ENCODE results near the gene AZIN2. TPM values are rescaled to one million over a fixed set of nuclear protein-coding genes. Genes with fewer than 3 reads are reported as not detected.
A peak's percentile ranks its signal among the peaks of the same experiment; 100 is the strongest.

The AZIN2 gene
- total and polyA plus RNA-seq, 9 of the 15 experiments (the other 6 are each of a cell fraction or from before 2014, with no cell fraction given) = 0.06 to 0.91 (median 0.42) TPM; not detected in 2

DNA sequence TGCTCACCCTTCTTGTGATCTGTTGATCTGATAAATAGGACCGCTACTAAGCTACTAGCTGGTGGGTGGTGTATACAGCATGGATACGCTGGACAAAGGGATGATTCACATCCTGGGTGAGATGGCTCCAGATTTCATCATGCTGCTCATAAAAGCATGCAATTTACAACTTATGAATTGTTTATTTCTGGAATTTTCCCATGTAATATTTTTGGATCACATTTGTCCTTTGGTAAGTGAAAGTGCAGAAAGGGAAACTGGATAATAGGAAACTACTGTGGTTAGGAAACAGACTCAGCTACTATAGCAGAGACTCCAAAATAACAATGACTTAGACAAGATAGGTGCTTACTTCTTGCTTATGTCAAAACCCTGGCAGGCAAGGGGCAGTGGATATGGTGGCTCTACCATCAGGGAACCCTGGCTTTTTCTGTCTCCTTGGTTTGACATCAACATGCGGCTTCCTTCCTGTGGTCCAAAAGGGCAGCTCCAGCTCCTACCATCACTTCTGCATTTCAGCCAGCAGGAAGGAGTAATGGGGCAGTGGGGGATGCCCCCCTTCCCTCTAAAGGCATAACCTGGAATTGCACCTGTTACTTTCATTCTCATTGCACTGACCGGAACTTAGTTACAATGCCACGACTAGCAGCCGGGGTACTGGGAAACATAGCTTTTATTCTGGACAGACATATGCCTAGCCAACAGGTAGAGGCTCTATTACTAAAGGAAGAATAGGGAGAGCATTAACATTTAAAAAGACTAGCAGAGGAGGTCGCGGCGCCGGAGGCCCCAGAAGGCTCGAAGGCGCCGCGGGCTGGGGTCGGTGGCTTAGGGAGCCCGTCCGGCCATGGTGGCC, 30.5 kb upstream of the AZIN2 start (continued):
- TF ChIP-seq, protein P1, sequence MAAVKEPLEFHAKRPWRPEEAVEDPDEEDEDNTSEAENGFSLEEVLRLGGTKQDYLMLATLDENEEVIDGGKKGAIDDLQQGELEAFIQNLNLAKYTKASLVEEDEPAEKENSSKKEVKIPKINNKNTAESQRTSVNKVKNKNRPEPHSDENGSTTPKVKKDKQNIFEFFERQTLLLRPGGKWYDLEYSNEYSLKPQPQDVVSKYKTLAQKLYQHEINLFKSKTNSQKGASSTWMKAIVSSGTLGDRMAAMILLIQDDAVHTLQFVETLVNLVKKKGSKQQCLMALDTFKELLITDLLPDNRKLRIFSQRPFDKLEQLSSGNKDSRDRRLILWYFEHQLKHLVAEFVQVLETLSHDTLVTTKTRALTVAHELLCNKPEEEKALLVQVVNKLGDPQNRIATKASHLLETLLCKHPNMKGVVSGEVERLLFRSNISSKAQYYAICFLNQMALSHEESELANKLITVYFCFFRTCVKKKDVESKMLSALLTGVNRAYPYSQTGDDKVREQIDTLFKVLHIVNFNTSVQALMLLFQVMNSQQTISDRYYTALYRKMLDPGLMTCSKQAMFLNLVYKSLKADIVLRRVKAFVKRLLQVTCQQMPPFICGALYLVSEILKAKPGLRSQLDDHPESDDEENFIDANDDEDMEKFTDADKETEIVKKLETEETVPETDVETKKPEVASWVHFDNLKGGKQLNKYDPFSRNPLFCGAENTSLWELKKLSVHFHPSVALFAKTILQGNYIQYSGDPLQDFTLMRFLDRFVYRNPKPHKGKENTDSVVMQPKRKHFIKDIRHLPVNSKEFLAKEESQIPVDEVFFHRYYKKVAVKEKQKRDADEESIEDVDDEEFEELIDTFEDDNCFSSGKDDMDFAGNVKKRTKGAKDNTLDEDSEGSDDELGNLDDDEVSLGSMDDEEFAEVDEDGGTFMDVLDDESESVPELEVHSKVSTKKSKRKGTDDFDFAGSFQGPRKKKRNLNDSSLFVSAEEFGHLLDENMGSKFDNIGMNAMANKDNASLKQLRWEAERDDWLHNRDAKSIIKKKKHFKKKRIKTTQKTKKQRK (IDR thresholded peaks at IDR 0.05; ENCODE audit: borderline replicate concordance, low read depth, low read length) = no peak
- TF ChIP-seq, protein P2, sequence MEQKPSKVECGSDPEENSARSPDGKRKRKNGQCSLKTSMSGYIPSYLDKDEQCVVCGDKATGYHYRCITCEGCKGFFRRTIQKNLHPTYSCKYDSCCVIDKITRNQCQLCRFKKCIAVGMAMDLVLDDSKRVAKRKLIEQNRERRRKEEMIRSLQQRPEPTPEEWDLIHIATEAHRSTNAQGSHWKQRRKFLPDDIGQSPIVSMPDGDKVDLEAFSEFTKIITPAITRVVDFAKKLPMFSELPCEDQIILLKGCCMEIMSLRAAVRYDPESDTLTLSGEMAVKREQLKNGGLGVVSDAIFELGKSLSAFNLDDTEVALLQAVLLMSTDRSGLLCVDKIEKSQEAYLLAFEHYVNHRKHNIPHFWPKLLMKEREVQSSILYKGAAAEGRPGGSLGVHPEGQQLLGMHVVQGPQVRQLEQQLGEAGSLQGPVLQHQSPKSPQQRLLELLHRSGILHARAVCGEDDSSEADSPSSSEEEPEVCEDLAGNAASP (IDR thresholded peaks at IDR 0.05) = no peak
- TF ChIP-seq CREBBP (IDR thresholded peaks at IDR 0.05; ENCODE audit: low read depth, low read length) (no peak), MCM3 (IDR thresholded peaks at IDR 0.05) (no peak), ZKSCAN1 (IDR thresholded peaks at IDR 0.05; ENCODE audit: low read depth, low read length) (no peak), ELF1 (tag; IDR thresholded peaks at IDR 0.05) (no peak), HDAC3 (IDR thresholded peaks at IDR 0.05; ENCODE audit: borderline replicate concordance, partially characterized antibody) (no peak), BCL6 (CRISPR knock-in tag; IDR thresholded peaks at IDR 0.05) (0 out of 2 replicates have a peak, but pooled peaks have one; percentile 11), ZSCAN32 (CRISPR knock-in tag; IDR thresholded peaks at IDR 0.05) (no peak; the same call in 1 of the 2 replicates), ZNF263 (CRISPR knock-in tag; IDR thresholded peaks at IDR 0.05; ENCODE audit: borderline replicate concordance) (no peak), ZKSCAN8 (CRISPR knock-in tag; IDR thresholded peaks at IDR 0.05) (no peak), PRPF4 (IDR thresholded peaks at IDR 0.05; ENCODE audit: insufficient read depth, low read depth, low read length, poor library complexity, severe bottlenecking) (no peak), CBX5 (IDR thresholded peaks at IDR 0.05; ENCODE audit: borderline replicate concordance, low read depth) (no peak), ZNF408 (CRISPR knock-in tag; IDR thresholded peaks at IDR 0.05; ENCODE audit: low read depth) (no peak)
- TF ChIP-seq, protein P3, sequence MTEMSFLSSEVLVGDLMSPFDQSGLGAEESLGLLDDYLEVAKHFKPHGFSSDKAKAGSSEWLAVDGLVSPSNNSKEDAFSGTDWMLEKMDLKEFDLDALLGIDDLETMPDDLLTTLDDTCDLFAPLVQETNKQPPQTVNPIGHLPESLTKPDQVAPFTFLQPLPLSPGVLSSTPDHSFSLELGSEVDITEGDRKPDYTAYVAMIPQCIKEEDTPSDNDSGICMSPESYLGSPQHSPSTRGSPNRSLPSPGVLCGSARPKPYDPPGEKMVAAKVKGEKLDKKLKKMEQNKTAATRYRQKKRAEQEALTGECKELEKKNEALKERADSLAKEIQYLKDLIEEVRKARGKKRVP (CRISPR knock-in tag; IDR thresholded peaks at IDR 0.05) = peak; percentile 85
- TF ChIP-seq, protein P4, sequence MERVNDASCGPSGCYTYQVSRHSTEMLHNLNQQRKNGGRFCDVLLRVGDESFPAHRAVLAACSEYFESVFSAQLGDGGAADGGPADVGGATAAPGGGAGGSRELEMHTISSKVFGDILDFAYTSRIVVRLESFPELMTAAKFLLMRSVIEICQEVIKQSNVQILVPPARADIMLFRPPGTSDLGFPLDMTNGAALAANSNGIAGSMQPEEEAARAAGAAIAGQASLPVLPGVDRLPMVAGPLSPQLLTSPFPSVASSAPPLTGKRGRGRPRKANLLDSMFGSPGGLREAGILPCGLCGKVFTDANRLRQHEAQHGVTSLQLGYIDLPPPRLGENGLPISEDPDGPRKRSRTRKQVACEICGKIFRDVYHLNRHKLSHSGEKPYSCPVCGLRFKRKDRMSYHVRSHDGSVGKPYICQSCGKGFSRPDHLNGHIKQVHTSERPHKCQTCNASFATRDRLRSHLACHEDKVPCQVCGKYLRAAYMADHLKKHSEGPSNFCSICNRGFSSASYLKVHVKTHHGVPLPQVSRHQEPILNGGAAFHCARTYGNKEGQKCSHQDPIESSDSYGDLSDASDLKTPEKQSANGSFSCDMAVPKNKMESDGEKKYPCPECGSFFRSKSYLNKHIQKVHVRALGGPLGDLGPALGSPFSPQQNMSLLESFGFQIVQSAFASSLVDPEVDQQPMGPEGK (CRISPR knock-in tag; IDR thresholded peaks at IDR 0.05; ENCODE audit: borderline replicate concordance) = no peak
- TF ChIP-seq, protein P5, sequence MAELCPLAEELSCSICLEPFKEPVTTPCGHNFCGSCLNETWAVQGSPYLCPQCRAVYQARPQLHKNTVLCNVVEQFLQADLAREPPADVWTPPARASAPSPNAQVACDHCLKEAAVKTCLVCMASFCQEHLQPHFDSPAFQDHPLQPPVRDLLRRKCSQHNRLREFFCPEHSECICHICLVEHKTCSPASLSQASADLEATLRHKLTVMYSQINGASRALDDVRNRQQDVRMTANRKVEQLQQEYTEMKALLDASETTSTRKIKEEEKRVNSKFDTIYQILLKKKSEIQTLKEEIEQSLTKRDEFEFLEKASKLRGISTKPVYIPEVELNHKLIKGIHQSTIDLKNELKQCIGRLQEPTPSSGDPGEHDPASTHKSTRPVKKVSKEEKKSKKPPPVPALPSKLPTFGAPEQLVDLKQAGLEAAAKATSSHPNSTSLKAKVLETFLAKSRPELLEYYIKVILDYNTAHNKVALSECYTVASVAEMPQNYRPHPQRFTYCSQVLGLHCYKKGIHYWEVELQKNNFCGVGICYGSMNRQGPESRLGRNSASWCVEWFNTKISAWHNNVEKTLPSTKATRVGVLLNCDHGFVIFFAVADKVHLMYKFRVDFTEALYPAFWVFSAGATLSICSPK (IDR thresholded peaks at IDR 0.05; ENCODE audit: borderline replicate concordance) = no peak

All from K562 (cell line).